OCI-LY3 (cell line): Measurements from ENCODE around the gene CNDP1.
"Not testable (repeated sequence)": the region's sequence is repeated elsewhere in the genome, so short reads cannot be mapped to it uniquely, and the experiment has no call there.

Experiments used
- EZH2phosphoT487 ChIP-seq: fragments of 200-600 bp; shearing (Covaris generic); IDR thresholded peaks from 2 replicates; pipeline ENCODE4 v1.6.1; 2018; ENCODE audit warnings: antibody characterized with exemption, mixed run types, low read depth
- TF ChIP-seq, protein P1 (sequence below): fragments of 200-600, 300-600 bp; sonication (generic); IDR thresholded peaks from 2 replicates; pipeline ENCODE4 v1.5.1; 2014; ENCODE audit warnings: antibody characterized with exemption, low read length, low read depth

DNA sequence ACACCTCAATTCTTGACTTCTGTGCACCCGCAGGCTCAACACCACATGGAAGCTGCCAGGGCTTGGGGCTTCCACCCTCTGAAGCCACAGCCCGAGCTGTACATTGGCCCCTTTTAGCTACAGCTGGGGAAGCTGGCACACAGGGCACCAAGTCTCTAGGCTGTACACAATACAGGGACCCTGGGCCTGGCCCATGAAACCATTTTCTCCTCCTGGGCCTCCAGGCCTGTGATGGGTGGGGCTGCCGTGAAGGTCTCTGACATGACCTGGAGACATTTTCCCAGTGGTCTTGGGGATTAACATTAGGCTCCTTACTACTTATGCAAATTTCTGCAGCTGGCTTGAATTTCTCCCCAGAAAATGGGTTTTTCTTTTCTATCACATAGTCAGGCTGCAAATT lies 31.7 kb downstream of the CNDP1 start:
- TF ChIP-seq, protein P1, sequence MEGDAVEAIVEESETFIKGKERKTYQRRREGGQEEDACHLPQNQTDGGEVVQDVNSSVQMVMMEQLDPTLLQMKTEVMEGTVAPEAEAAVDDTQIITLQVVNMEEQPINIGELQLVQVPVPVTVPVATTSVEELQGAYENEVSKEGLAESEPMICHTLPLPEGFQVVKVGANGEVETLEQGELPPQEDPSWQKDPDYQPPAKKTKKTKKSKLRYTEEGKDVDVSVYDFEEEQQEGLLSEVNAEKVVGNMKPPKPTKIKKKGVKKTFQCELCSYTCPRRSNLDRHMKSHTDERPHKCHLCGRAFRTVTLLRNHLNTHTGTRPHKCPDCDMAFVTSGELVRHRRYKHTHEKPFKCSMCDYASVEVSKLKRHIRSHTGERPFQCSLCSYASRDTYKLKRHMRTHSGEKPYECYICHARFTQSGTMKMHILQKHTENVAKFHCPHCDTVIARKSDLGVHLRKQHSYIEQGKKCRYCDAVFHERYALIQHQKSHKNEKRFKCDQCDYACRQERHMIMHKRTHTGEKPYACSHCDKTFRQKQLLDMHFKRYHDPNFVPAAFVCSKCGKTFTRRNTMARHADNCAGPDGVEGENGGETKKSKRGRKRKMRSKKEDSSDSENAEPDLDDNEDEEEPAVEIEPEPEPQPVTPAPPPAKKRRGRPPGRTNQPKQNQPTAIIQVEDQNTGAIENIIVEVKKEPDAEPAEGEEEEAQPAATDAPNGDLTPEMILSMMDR = not testable (repeated sequence)
- not testable (repeated sequence) for TF ChIP-seq EZH2phosphoT487
